Measurements from ENCODE around the gene AIPL1.

AIPL1 gene

DNA sequence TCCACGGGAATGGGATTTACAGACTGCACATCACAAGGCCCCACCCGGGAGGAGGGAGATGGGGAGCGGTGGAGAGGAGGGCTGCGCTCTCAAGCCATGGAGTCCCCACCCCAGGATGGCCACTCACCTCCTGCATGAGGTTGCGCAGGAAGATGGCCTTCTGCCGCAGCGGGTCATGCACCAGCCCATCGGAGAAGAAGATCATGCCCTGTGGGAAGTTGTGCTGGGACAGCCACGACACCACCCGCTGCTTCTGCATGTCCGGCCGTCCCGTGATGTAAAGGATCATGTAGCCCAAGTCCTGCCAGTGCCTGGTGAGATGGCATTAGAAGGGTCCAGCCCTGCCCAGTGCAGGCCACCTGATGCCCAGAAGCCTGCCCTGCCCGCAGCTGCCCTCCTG is 26.3 kb upstream of the AIPL1 start:
- Histone ChIP-seq H3K9me3 (ENCODE audit: insufficient read depth, low read length) (no peaks in the 10 kb centered on the region), H3K9me2 (replicated peaks; ENCODE audit: insufficient read depth, low read length) (no peaks in the 10 kb centered on the region), H3K79me2 (ENCODE audit: insufficient read depth, low read length) (no peaks in the 10 kb centered on the region), H3K4me3 (ENCODE audit: insufficient read depth, low read length, poor library complexity, severe bottlenecking) (no peak overlapping the region), H3K4me2 (ENCODE audit: low read depth, low read length, poor library complexity, severe bottlenecking) (no peak overlapping the region), H2AFZ (ENCODE audit: low read depth, low read length, severe bottlenecking) (no peak overlapping the region), H3F3A (ENCODE audit: insufficient read depth) (no peaks in the 10 kb centered on the region), H3K27me3 (ENCODE audit: low read length) (no peaks in the 10 kb centered on the region), H3K9ac (ENCODE audit: low read length) (no peak overlapping the region), H3K27ac (ENCODE audit: low read depth, low read length) (no peak overlapping the region), H4K20me1 (ENCODE audit: low read depth, low read length) (no peaks in the 10 kb centered on the region), H3K36me3 (ENCODE audit: low read length) (no peaks in the 10 kb centered on the region)
- TF ChIP-seq, protein P1, sequence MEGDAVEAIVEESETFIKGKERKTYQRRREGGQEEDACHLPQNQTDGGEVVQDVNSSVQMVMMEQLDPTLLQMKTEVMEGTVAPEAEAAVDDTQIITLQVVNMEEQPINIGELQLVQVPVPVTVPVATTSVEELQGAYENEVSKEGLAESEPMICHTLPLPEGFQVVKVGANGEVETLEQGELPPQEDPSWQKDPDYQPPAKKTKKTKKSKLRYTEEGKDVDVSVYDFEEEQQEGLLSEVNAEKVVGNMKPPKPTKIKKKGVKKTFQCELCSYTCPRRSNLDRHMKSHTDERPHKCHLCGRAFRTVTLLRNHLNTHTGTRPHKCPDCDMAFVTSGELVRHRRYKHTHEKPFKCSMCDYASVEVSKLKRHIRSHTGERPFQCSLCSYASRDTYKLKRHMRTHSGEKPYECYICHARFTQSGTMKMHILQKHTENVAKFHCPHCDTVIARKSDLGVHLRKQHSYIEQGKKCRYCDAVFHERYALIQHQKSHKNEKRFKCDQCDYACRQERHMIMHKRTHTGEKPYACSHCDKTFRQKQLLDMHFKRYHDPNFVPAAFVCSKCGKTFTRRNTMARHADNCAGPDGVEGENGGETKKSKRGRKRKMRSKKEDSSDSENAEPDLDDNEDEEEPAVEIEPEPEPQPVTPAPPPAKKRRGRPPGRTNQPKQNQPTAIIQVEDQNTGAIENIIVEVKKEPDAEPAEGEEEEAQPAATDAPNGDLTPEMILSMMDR (IDR thresholded peaks at IDR 0.05; ENCODE audit: insufficient read depth, low read length, poor library complexity, severe bottlenecking): no peak
- TF ChIP-seq EZH2phosphoT487 (conservative IDR thresholded peaks at IDR 0.05; ENCODE audit: low read length): no peak

DNA sequence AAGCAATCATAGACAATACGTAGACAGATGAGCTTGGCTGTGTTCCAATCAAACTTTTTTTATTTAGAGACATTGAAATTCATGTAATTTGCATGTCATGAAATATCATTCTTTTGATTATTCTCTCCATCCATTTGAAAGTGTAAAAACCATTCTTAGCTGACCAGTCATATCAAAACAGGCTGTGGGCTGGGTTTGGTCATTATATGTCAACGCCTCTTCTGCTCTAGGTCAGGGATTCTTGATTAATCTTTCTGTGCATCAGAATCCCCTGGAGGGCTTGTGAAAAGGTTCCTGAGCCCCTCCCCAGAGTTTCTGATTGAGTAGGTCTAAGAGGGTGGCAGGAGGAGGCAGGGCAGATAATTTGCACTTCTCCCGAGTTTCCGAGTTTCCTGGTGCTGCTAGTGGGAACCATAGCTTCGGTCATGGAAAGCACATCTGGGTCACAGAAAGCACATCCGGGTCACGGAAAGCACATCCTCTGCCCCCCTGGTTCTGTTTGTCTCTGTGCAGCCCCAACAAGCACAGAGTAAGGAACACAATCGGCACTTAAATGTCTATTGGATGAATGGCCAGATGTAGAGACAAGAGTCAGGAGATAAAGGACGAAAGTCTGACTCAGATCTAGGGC is 25.7 kb upstream of the AIPL1 start:
- no peak overlapping the region for H3K4me2 ChIP-seq (ENCODE audit: low read depth, low read length, poor library complexity, severe bottlenecking)
- no peak overlapping the region for H3K27ac ChIP-seq (ENCODE audit: low read depth, low read length)
- no peaks in the 10 kb centered on the region for H3K27me3 ChIP-seq (ENCODE audit: low read length)
- H3K4me3 ChIP-seq (ENCODE audit: insufficient read depth, low read length, poor library complexity, severe bottlenecking): no peak overlapping the region
- no peaks in the 10 kb centered on the region for H3K9me2 ChIP-seq (replicated peaks; ENCODE audit: insufficient read depth, low read length)
- H2AFZ ChIP-seq (ENCODE audit: low read depth, low read length, severe bottlenecking): no peak overlapping the region
- H4K20me1 ChIP-seq (ENCODE audit: low read depth, low read length): no peaks in the 10 kb centered on the region
- H3F3A ChIP-seq (ENCODE audit: insufficient read depth): no peaks in the 10 kb centered on the region
- H3K9ac ChIP-seq (ENCODE audit: low read length): no peak overlapping the region
- no peak for TF ChIP-seq EZH2phosphoT487 (conservative IDR thresholded peaks at IDR 0.05; ENCODE audit: low read length)
- TF ChIP-seq, protein P1 (IDR thresholded peaks at IDR 0.05; ENCODE audit: insufficient read depth, low read length, poor library complexity, severe bottlenecking): no peak
- H3K36me3 ChIP-seq (ENCODE audit: low read length): no peaks in the 10 kb centered on the region
- no peaks in the 10 kb centered on the region for H3K79me2 ChIP-seq (ENCODE audit: insufficient read depth, low read length)
- H3K9me3 ChIP-seq (ENCODE audit: insufficient read depth, low read length): no peaks in the 10 kb centered on the region

DNA sequence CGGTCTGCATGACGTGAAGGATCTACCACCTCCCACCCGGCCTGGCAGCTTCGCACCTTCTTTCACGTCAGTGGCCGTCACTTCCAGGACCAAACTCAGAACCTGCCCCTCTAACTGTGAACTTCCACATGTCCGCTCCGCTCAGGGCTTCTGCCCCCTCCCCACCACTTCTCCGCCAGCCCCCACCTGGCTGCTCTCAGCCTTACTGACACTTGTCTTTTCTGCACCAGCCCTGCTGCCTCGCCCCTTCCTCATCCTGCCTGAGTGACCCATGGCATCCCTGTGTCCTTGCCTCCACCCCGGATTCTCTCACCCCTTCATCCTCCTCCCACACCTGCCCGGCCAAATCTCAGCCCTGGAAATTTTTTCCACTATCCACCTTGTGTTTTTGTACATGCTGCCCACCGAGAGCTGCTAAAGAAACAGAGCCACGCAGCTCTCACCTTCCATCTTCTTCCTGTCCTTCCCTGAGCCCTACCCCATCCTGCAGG is 23.6 kb upstream of the AIPL1 start:
- Histone ChIP-seq H3K9me2 (replicated peaks; ENCODE audit: insufficient read depth, low read length) (no peaks in the 10 kb centered on the region), H3K79me2 (ENCODE audit: insufficient read depth, low read length) (no peaks in the 10 kb centered on the region), H3K4me3 (ENCODE audit: insufficient read depth, low read length, poor library complexity, severe bottlenecking) (no peak overlapping the region), H3K9ac (ENCODE audit: low read length) (no peak overlapping the region), H3K9me3 (ENCODE audit: insufficient read depth, low read length) (no peaks in the 10 kb centered on the region), H3K4me2 (ENCODE audit: low read depth, low read length, poor library complexity, severe bottlenecking) (no peak overlapping the region), H3K27ac (ENCODE audit: low read depth, low read length) (no peak overlapping the region), H2AFZ (ENCODE audit: low read depth, low read length, severe bottlenecking) (no peak overlapping the region), H3K27me3 (ENCODE audit: low read length) (no peaks in the 10 kb centered on the region), H3K36me3 (ENCODE audit: low read length) (no peaks in the 10 kb centered on the region), H4K20me1 (ENCODE audit: low read depth, low read length) (no peaks in the 10 kb centered on the region), H3F3A (ENCODE audit: insufficient read depth) (no peaks in the 10 kb centered on the region)
- TF ChIP-seq, protein P1 (IDR thresholded peaks at IDR 0.05; ENCODE audit: insufficient read depth, low read length, poor library complexity, severe bottlenecking): no peak
- no peak for TF ChIP-seq EZH2phosphoT487 (conservative IDR thresholded peaks at IDR 0.05; ENCODE audit: low read length)
